Neural crest cell (in vitro differentiated cells): ENCODE measurements around the gene IRX4. TPM values are rescaled to one million over a fixed set of nuclear protein-coding genes. Genes with fewer than 3 reads are reported as not detected.

Experiments used
- DNase-seq: peaks from one replicate; pipeline ENCODE4 v3.0.0; 2021; ENCODE audit warnings: low read depth, mixed read lengths, low spot score
- H3K27ac Mint-ChIP-seq: one replicate; pipeline ENCODE4 v1.8.0; 2021; ENCODE audit warnings: mild to moderate bottlenecking, mixed read lengths; ENCODE audit not compliant: unreplicated experiment
- H3K27me3 Mint-ChIP-seq: 2 replicates; pipeline ENCODE4 v1.8.0; 2021; ENCODE audit warnings: low read depth, mild to moderate bottlenecking, mixed read lengths
- H3K36me3 Mint-ChIP-seq: 2 replicates; pipeline ENCODE4 v1.8.0; 2021; ENCODE audit warnings: low read depth, mild to moderate bottlenecking, mixed read lengths
- H3K4me1 Mint-ChIP-seq: 2 replicates; pipeline ENCODE4 v1.8.0; 2021; ENCODE audit warnings: mixed read lengths
- H3K4me3 Mint-ChIP-seq: one replicate; pipeline ENCODE4 v1.8.0; 2021; ENCODE audit warnings: mild to moderate bottlenecking, mixed read lengths
- H3K9me3 Mint-ChIP-seq: 2 replicates; pipeline ENCODE4 v1.8.0; 2021; ENCODE audit warnings: mixed read lengths
- CTCF ChIP-seq: fragments of 200-600 bp; sonication (generic); conservative IDR thresholded peaks from 2 replicates; pipeline ENCODE4 v1.5.0; 2021; ENCODE audit warnings: antibody characterized with exemption, mild to moderate bottlenecking
- total RNA-seq: library from RNA; stranded (reverse); gene quantifications from 2 replicates; pipeline ENCODE4 v1.2.1, GENCODE V29; 2021

The IRX4 gene
- total RNA-seq, 1 donor from 2014 or later, result 0.28 TPM

GRCh38 chr5:1832511-1833250 lies 50.0 kb downstream of the IRX4 start:
- Mint-ChIP-seq H3K4me1 (peaks cover 21% of the 10 kb centered on the region), H3K27me3 (peaks cover 6% of the 10 kb centered on the region), H3K9me3 (no peaks in the 10 kb centered on the region), H3K27ac (no peak overlapping the region), H3K4me3 (no peak overlapping the region), H3K36me3 (peaks cover 5% of the 10 kb centered on the region)
- no peak for DNase-seq
- TF ChIP-seq CTCF, result no peak

- H3K27ac Mint-ChIP-seq, result no peak overlapping the region
- H3K9me3 Mint-ChIP-seq, result no peaks in the 10 kb centered on the region
- peaks cover 6% of the 10 kb centered on the region for H3K27me3 Mint-ChIP-seq
- no peak for DNase-seq
- peaks cover 21% of the 10 kb centered on the region for H3K4me1 Mint-ChIP-seq
- TF ChIP-seq CTCF, result no peak
- no peak overlapping the region for H3K4me3 Mint-ChIP-seq
- H3K36me3 Mint-ChIP-seq, result peaks cover 5% of the 10 kb centered on the region
These were observed 50.9 kb downstream of the IRX4 start for GRCh38 chr5:1831677-1832313.

GRCh38 chr5:1831257-1831656 lies 51.5 kb downstream of the IRX4 start:
- TF ChIP-seq CTCF, result no peak
- no peaks in the 10 kb centered on the region for H3K9me3 Mint-ChIP-seq
- H3K4me1 Mint-ChIP-seq, result peaks cover 20% of the 10 kb centered on the region
- DNase-seq, result no peak
- H3K36me3 Mint-ChIP-seq, result peaks cover 5% of the 10 kb centered on the region
- H3K4me3 Mint-ChIP-seq, result no peak overlapping the region
- H3K27ac Mint-ChIP-seq, result no peak overlapping the region
- H3K27me3 Mint-ChIP-seq, result peaks cover 6% of the 10 kb centered on the region

- TF ChIP-seq CTCF, result no peak
- H3K36me3 Mint-ChIP-seq, result peaks cover 10% of the 10 kb centered on the region
- no peak for DNase-seq
- peaks cover 6% of the 10 kb centered on the region for H3K27me3 Mint-ChIP-seq
- H3K4me3 Mint-ChIP-seq, result no peak overlapping the region
- H3K9me3 Mint-ChIP-seq, result no peaks in the 10 kb centered on the region
- no peak overlapping the region for H3K27ac Mint-ChIP-seq
- H3K4me1 Mint-ChIP-seq, result peaks cover 14% of the 10 kb centered on the region
These were observed 52.0 kb downstream of the IRX4 start for GRCh38 chr5:1830571-1831228.

GRCh38 chr5:1827886-1828397 lies 54.8 kb downstream of the IRX4 start:
- Mint-ChIP-seq H3K4me3 (no peak overlapping the region), H3K36me3 (peaks cover 11% of the 10 kb centered on the region), H3K4me1 (no peaks in the 10 kb centered on the region), H3K9me3 (no peaks in the 10 kb centered on the region), H3K27me3 (no peaks in the 10 kb centered on the region), H3K27ac (no peak overlapping the region)
- DNase-seq, result no peak
- no peak for TF ChIP-seq CTCF

Other genes starting within 250 kb of the IRX4 start
- gene MRPL36, start 83.1 kb downstream of the IRX4 start, total RNA-seq, result 50.8 and 53.2 TPM in 2 replicates
- gene NDUFS6, start 81.5 kb downstream of the IRX4 start, total RNA-seq, result 50.2 and 52.3 TPM in 2 replicates